Inferior parietal cortex (tissue), 1 donor: ENCODE data around the gene NAV2.

Source experiments
- DNase-seq: peaks from one replicate; pipeline ENCODE4 v3.0.0-alpha.2; 2016; ENCODE audit errors: extremely low spot score

The NAV2 gene

GRCh38 chr11:19712281-19713195 is at the start of gene NAV2:
Gene NAV2 (plus strand): TSS chr11:19712837. CDS start chr11:19713696, 859 bp downstream.
- peak; percentile 89 for DNase-seq

GRCh38 chr11:19663206-19663605 is 49.4 kb upstream of the NAV2 start:
- DNase-seq: no peak

- DNase-seq: peak; percentile 63
These were observed 47.6 kb upstream of the NAV2 start for GRCh38 chr11:19664886-19665548.

GRCh38 chr11:19666951-19667350 is 45.7 kb upstream of the NAV2 start:
- DNase-seq: no peak

- no peak for DNase-seq
These were observed 43.1 kb upstream of the NAV2 start for GRCh38 chr11:19669511-19669910.

- DNase-seq: peak; percentile 13
These were observed 42.4 kb upstream of the NAV2 start for GRCh38 chr11:19670030-19670791.

- no peak for DNase-seq
These were observed 39.9 kb upstream of the NAV2 start for GRCh38 chr11:19672586-19673206.

GRCh38 chr11:19673924-19674729 is 38.5 kb upstream of the NAV2 start:
- peak; percentile 23 for DNase-seq

- no peak for DNase-seq
These were observed 37.8 kb upstream of the NAV2 start for GRCh38 chr11:19674836-19675235.

GRCh38 chr11:19675397-19675796 is 37.2 kb upstream of the NAV2 start:
- no peak for DNase-seq

- DNase-seq: peak; percentile 28
These were observed 35.9 kb upstream of the NAV2 start for GRCh38 chr11:19676475-19677380.

GRCh38 chr11:19677381-19678080 is 35.1 kb upstream of the NAV2 start:
- no peak for DNase-seq

- DNase-seq: peak; percentile 38
These were observed 32.4 kb upstream of the NAV2 start for GRCh38 chr11:19679952-19680828.

- no peak for DNase-seq
These were observed 31.7 kb upstream of the NAV2 start for GRCh38 chr11:19680829-19681368.

- no peak for DNase-seq
These were observed 29.4 kb upstream of the NAV2 start for GRCh38 chr11:19683141-19683805.

- DNase-seq: no peak
These were observed 28.7 kb upstream of the NAV2 start for GRCh38 chr11:19683862-19684491.

- DNase-seq: no peak
These were observed 26.4 kb upstream of the NAV2 start for GRCh38 chr11:19686234-19686633.
